GM23248 (cell line): ENCODE results near the gene CYFIP1.

Experiments used
- EZH2 ChIP-seq: fragments of 200-600 bp; sonication (generic); IDR thresholded peaks from 2 replicates; pipeline ENCODE4 v1.6.1; 2018; ENCODE audit warnings: antibody characterized with exemption, mild to moderate bottlenecking; ENCODE audit not compliant: insufficient read depth, poor library complexity, severe bottlenecking
- EZH2phosphoT487 ChIP-seq: fragments of 200-600 bp; sonication (generic); IDR thresholded peaks from 2 replicates; pipeline ENCODE4 v1.6.1; 2018; ENCODE audit warnings: antibody characterized with exemption, moderate library complexity, mild to moderate bottlenecking, low read depth; ENCODE audit not compliant: insufficient read depth

DNA sequence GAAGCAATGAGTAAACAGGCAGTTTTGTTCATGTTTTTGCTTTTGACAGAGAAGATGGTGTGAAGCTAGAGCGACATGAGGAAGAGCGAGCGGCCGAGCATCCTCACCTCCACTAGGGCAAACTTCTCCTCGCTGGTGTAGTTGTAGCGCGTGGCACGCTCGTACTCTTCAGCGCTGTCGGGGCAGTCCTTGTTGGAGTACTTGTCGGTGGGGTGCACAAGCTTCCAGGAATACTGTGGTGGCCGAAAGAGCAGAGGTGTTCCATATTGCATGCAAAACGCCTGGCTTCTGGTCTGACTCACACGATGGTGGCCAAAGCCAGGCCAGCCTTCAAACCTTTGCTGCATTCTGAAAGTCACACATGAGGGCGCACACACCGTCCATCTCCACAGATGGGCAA is 54.3 kb downstream of the CYFIP1 start:
- TF ChIP-seq EZH2 (no peak), EZH2phosphoT487 (no peak)
